Liver (tissue), 3 donors: ENCODE results near the gene CELSR1.
"Not testable (repeated sequence)": the region's sequence is repeated elsewhere in the genome, so short reads cannot be mapped to it uniquely, and the experiment has no call there.

Source experiments
- FOXA1 ChIP-seq: IDR thresholded peaks from 2 replicates; pipeline ENCODE4 v1.6.1; 2016; ENCODE audit warnings: antibody characterized with exemption
- REST ChIP-seq: IDR thresholded peaks from 2 replicates; pipeline ENCODE4 v1.6.1; 2016; ENCODE audit warnings: antibody characterized with exemption, mild to moderate bottlenecking
- SP1 ChIP-seq: IDR thresholded peaks from 2 replicates; pipeline ENCODE4 v1.6.1; 2018; ENCODE audit warnings: antibody characterized with exemption, mild to moderate bottlenecking
- TAF1 ChIP-seq: conservative IDR thresholded peaks from 2 replicates; pipeline ENCODE4 v1.6.1; 2016; ENCODE audit warnings: antibody characterized with exemption, mild to moderate bottlenecking
- YY1 ChIP-seq: IDR thresholded peaks from 2 replicates; pipeline ENCODE4 v1.6.1; 2016; ENCODE audit warnings: antibody characterized with exemption, mild to moderate bottlenecking
- TF ChIP-seq, protein P1 (sequence below): fragments of 150-350 bp; IDR thresholded peaks from 2 replicates; pipeline ENCODE4 v1.5.1; 2017; ENCODE audit warnings: improper control_type of control experiment, low read depth, low read length; ENCODE audit not compliant: missing input control
- TF ChIP-seq, protein P2 (sequence below): IDR thresholded peaks from 2 replicates; pipeline ENCODE4 v1.6.1; 2016; ENCODE audit warnings: antibody characterized with exemption
- donor health status: healthy.
- donor health status: healthy.

GRCh38 chr22:46397049-46397448, 140.4 kb downstream of the CELSR1 start:
- TF ChIP-seq, protein P1, sequence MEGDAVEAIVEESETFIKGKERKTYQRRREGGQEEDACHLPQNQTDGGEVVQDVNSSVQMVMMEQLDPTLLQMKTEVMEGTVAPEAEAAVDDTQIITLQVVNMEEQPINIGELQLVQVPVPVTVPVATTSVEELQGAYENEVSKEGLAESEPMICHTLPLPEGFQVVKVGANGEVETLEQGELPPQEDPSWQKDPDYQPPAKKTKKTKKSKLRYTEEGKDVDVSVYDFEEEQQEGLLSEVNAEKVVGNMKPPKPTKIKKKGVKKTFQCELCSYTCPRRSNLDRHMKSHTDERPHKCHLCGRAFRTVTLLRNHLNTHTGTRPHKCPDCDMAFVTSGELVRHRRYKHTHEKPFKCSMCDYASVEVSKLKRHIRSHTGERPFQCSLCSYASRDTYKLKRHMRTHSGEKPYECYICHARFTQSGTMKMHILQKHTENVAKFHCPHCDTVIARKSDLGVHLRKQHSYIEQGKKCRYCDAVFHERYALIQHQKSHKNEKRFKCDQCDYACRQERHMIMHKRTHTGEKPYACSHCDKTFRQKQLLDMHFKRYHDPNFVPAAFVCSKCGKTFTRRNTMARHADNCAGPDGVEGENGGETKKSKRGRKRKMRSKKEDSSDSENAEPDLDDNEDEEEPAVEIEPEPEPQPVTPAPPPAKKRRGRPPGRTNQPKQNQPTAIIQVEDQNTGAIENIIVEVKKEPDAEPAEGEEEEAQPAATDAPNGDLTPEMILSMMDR: not testable (repeated sequence)
- TF ChIP-seq REST, SP1, YY1, TAF1, FOXA1: not testable (repeated sequence)
- TF ChIP-seq, protein P2, sequence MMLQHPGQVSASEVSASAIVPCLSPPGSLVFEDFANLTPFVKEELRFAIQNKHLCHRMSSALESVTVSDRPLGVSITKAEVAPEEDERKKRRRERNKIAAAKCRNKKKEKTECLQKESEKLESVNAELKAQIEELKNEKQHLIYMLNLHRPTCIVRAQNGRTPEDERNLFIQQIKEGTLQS: not testable (repeated sequence)
